OCI-LY3 (cell line): Measurements from ENCODE around the gene SYNCRIP.

Experiments
- H2AFZ ChIP-seq: fragments of 200-600, 300-600 bp; shearing (Covaris generic); 2 replicates; pipeline ENCODE4 v1.6.0; 2014; ENCODE audit warnings: antibody characterized with exemption, low read depth, low read length
- H3K27ac ChIP-seq: fragments of 200-600, 300-600 bp; sonication (generic); 2 replicates; pipeline ENCODE4 v1.5.1; 2014; ENCODE audit warnings: mild to moderate bottlenecking, low read length, moderate library complexity, mixed read lengths
- H3K27me3 ChIP-seq: fragments of 200-600, 300-600 bp; sonication (generic); 2 replicates; pipeline ENCODE4 v1.6.1; 2014; ENCODE audit warnings: low read depth, low read length, mixed read lengths
- H3K36me3 ChIP-seq: fragments of 200-600, 300-600 bp; sonication (generic); replicated peaks from 2 replicates; pipeline ENCODE3; 2014; ENCODE audit warnings: low read depth, low read length, mixed read lengths
- H3K4me1 ChIP-seq: fragments of 300-600, 200-600 bp; sonication (generic); 2 replicates; pipeline ENCODE4 v1.6.1; 2014; ENCODE audit warnings: low read length, mixed read lengths
- H3K4me2 ChIP-seq: fragments of 200-600, 300-600 bp; sonication (generic); 2 replicates; pipeline ENCODE4 v1.6.1; 2014; ENCODE audit warnings: low read length, mixed read lengths
- H3K4me3 ChIP-seq: fragments of 300-600, 200-600 bp; sonication (generic); 2 replicates; pipeline ENCODE4 v1.5.1; 2014; ENCODE audit warnings: antibody characterized with exemption, mild to moderate bottlenecking, low read length, moderate library complexity
- H3K79me2 ChIP-seq: fragments of 300-600, 200-600 bp; shearing (Covaris generic); 2 replicates; pipeline ENCODE4 v1.6.1; 2014; ENCODE audit warnings: mild to moderate bottlenecking, low read length, mixed read lengths
- H3K9ac ChIP-seq: fragments of 300-600, 200-600 bp; shearing (Covaris generic); 2 replicates; pipeline ENCODE4 v1.6.0; 2014; ENCODE audit warnings: mild to moderate bottlenecking, low read length, moderate library complexity
- H3K9me3 ChIP-seq: fragments of 200-600, 300-600 bp; shearing (Covaris generic); 2 replicates; pipeline ENCODE4 v1.6.1; 2014; ENCODE audit warnings: low read length, mixed read lengths; ENCODE audit not compliant: insufficient read depth
- H4K20me1 ChIP-seq: fragments of 200-600, 300-600 bp; sonication (generic); 2 replicates; pipeline ENCODE4 v1.6.1; 2016; ENCODE audit warnings: low read length, mixed read lengths; ENCODE audit not compliant: insufficient read depth
- CTCF ChIP-seq: fragments of 200-600, 300-600 bp; sonication (generic); IDR thresholded peaks from 2 replicates; pipeline ENCODE4 v1.5.1; 2014; ENCODE audit warnings: antibody characterized with exemption, low read length, low read depth
- EZH2phosphoT487 ChIP-seq: fragments of 200-600 bp; shearing (Covaris generic); IDR thresholded peaks from 2 replicates; pipeline ENCODE4 v1.6.1; 2018; ENCODE audit warnings: antibody characterized with exemption, mixed run types, low read depth

The SYNCRIP gene

DNA sequence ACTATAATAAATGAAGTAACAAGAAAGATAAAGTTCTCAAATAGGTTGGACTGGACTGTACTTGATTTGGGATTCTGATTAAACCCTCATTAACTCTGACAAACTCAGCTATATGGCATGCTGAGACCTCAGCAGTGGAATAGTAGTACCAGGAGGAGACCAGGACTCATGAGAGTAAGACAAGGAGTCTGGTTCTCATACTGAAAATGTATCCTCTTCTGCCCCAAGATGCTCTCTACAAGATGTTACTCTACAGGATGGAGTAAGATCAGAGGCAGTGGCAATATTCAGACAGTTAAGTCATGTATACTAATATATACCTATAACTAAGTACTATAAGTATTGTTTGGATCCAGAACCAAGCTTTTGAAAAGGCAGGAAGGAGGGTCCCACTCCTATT, 31.9 kb upstream of the SYNCRIP start:
- Histone ChIP-seq H3K4me1 (peaks cover 30% of the 10 kb centered on the region), H3K27ac (no peak overlapping the region), H2AFZ (no peak overlapping the region), H3K4me3 (no peak overlapping the region), H3K79me2 (peaks cover 67% of the 10 kb centered on the region), H3K4me2 (no peak overlapping the region), H3K27me3 (no peaks in the 10 kb centered on the region), H3K36me3 (peaks cover 48% of the 10 kb centered on the region), H4K20me1 (peaks cover 70% of the 10 kb centered on the region), H3K9ac (no peak overlapping the region), H3K9me3 (no peaks in the 10 kb centered on the region)
- no peak for TF ChIP-seq CTCF
- no peak for TF ChIP-seq EZH2phosphoT487

DNA sequence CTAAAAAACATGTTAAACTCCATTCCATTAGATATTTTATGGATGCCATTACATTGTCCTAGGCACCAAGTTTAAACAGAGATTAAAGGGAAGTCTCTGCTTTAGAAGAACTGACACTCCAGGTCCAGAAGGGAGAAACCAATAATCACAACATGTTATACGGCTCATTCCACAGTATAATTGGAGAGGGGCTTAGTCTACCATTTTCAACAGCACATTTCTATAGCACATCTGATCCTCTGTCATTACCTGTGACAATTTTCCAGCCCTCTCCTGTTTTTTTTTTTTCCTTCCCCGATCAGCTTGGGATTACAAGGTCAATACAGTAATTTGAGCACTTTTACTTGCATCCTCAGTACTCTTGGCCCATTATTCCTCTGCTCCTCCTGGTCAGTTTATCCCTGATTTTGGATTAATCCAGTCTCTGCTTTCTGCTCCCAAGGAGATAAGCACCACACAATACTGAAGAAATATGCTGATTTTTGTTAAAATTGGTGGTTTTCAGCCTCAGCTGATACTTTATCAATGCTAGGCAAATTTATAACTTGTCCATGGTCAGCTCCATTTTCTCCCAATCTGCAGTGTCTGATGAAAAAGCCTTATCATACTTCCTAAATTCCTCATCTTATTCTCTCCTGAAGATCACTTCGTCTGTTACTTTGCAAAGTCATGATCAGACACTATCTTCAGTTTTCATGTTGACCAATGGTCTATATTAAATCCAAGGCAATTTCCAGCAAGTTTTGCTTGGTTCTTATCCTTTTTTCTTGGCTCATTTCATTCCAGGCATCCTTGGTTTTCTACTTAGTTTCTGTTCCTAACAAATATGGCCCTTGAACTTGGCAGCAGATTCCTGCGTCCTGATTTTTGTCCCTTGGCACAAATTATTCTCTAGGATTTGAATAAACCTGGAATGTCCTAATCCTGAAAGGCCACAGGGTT, 30.8 kb upstream of the SYNCRIP start:
- Histone ChIP-seq H3K79me2 (peaks cover 65% of the 10 kb centered on the region), H3K9me3 (no peaks in the 10 kb centered on the region), H3K4me1 (peaks cover 41% of the 10 kb centered on the region), H4K20me1 (peaks cover 70% of the 10 kb centered on the region), H2AFZ (no peak overlapping the region), H3K27ac (no peak overlapping the region), H3K9ac (no peak overlapping the region), H3K4me2 (no peak overlapping the region), H3K4me3 (no peak overlapping the region), H3K27me3 (no peaks in the 10 kb centered on the region), H3K36me3 (peaks cover 48% of the 10 kb centered on the region)
- TF ChIP-seq EZH2phosphoT487 (no peak), CTCF (no peak)

DNA sequence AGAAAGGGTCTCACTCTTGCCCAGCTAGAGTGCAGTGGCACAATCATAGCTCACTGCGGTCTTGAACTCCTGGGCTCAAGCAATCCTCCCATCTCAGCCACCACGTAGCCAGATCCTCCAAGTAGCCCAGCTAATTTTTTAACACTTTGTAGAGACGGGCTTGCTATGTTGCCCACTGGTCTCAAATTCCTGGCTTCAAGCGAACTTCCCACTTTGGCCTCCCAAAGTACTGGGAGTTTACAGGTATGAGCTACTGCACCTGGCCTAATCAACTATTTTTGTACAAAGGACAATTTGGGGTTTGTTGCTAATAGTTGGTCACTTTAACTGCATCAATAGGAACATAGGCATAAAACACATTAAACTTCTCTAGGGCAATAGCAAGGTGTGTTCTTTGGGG, 29.9 kb upstream of the SYNCRIP start:
- Histone ChIP-seq H3K79me2 (peaks cover 57% of the 10 kb centered on the region), H3K4me3 (no peak overlapping the region), H3K4me1 (peaks cover 41% of the 10 kb centered on the region), H4K20me1 (peaks cover 65% of the 10 kb centered on the region), H3K4me2 (no peak overlapping the region), H2AFZ (no peak overlapping the region), H3K9me3 (no peaks in the 10 kb centered on the region), H3K9ac (no peak overlapping the region), H3K27me3 (no peaks in the 10 kb centered on the region), H3K27ac (no peak overlapping the region), H3K36me3 (peaks cover 42% of the 10 kb centered on the region)
- no peak for TF ChIP-seq CTCF
- TF ChIP-seq EZH2phosphoT487 = no peak

GRCh38 chr6:85672050-85672449, 29.4 kb upstream of the SYNCRIP start:
- no peak overlapping the region for H3K9ac ChIP-seq
- no peak overlapping the region for H3K27ac ChIP-seq
- H3K27me3 ChIP-seq = no peaks in the 10 kb centered on the region
- TF ChIP-seq CTCF (no peak), EZH2phosphoT487 (no peak)
- H4K20me1 ChIP-seq = peaks cover 59% of the 10 kb centered on the region
- no peak overlapping the region for H2AFZ ChIP-seq
- H3K4me3 ChIP-seq = no peak overlapping the region
- peaks cover 51% of the 10 kb centered on the region for H3K79me2 ChIP-seq
- H3K36me3 ChIP-seq = peaks cover 39% of the 10 kb centered on the region
- H3K4me2 ChIP-seq = no peak overlapping the region
- H3K9me3 ChIP-seq = no peaks in the 10 kb centered on the region
- H3K4me1 ChIP-seq = peaks cover 41% of the 10 kb centered on the region
